A549 (cell line): Measurements from ENCODE around the gene UTS2B.

Experiments used
- EP300 ChIP-seq, 2 experiments: fragments of >200 bp; sonication (Bioruptor Twin); formaldehyde crosslinking; IDR thresholded peaks; 2 replicates in 1 of 2; 3 replicates in 1 of 2; pipeline ENCODE4 v1.6.1; 2016 to 2017
- POLR2A ChIP-seq: IDR thresholded peaks from 2 replicates; pipeline ENCODE4 v1.6.1; 2012; ENCODE audit warnings: mild to moderate bottlenecking, low read length
- ZFP36 ChIP-seq: fragments of 450-650 bp; IDR thresholded peaks from 2 replicates; pipeline ENCODE4 v1.6.1; 2014; ENCODE audit warnings: borderline replicate concordance; ENCODE audit not compliant: partially characterized antibody
- TF ChIP-seq, protein P1 (sequence below): fragments of >200 bp; sonication (Bioruptor Twin); formaldehyde crosslinking; IDR thresholded peaks from 3 replicates; pipeline ENCODE4 v1.5.1; 2016
- TF ChIP-seq, protein P2 (sequence below): fragments of 450-650 bp; IDR thresholded peaks from 2 replicates; pipeline ENCODE4 v1.6.1; 2014; ENCODE audit warnings: antibody characterized with exemption
- TF ChIP-seq, protein P3 (sequence below): IDR thresholded peaks from 2 replicates; pipeline ENCODE4 v1.6.1; 2012
- TF ChIP-seq, protein P4 (sequence below): fragments of >200 bp; sonication (Bioruptor Twin); formaldehyde crosslinking; IDR thresholded peaks from 3 replicates; pipeline ENCODE4 v1.6.1; 2016
- TF ChIP-seq, protein P5 (sequence below): IDR thresholded peaks from 2 replicates; pipeline ENCODE4 v1.6.1; 2012

DNA sequence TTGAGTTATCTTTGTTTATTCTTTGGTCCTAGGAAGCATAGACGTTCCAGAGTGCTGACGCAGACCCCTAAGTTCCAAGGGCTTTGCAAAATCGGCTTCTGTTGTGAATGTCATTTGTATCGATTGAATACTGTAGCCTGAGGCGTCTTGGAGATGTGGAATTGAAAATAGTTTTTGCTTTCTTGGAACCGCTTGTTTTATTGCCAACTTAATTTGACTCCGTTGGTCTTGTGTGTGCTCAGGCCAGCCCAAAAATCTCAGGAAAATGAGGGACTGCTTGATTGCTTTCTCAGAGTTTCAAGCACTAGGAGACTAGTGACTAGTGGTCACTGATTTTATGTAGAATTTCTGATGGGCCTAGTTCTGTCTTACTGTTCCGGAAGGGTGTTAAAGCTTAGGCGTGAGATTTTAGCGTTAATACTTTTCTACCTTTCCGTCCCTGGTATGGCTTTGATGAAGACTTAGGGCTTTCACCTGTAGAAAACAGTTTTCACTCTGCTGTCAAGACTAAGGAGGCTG is 263 bp upstream of the UTS2B start:
- TF ChIP-seq, protein P1, sequence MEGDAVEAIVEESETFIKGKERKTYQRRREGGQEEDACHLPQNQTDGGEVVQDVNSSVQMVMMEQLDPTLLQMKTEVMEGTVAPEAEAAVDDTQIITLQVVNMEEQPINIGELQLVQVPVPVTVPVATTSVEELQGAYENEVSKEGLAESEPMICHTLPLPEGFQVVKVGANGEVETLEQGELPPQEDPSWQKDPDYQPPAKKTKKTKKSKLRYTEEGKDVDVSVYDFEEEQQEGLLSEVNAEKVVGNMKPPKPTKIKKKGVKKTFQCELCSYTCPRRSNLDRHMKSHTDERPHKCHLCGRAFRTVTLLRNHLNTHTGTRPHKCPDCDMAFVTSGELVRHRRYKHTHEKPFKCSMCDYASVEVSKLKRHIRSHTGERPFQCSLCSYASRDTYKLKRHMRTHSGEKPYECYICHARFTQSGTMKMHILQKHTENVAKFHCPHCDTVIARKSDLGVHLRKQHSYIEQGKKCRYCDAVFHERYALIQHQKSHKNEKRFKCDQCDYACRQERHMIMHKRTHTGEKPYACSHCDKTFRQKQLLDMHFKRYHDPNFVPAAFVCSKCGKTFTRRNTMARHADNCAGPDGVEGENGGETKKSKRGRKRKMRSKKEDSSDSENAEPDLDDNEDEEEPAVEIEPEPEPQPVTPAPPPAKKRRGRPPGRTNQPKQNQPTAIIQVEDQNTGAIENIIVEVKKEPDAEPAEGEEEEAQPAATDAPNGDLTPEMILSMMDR: no peak
- TF ChIP-seq, protein P2, sequence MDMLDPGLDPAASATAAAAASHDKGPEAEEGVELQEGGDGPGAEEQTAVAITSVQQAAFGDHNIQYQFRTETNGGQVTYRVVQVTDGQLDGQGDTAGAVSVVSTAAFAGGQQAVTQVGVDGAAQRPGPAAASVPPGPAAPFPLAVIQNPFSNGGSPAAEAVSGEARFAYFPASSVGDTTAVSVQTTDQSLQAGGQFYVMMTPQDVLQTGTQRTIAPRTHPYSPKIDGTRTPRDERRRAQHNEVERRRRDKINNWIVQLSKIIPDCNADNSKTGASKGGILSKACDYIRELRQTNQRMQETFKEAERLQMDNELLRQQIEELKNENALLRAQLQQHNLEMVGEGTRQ: no peak
- TF ChIP-seq, protein P3, sequence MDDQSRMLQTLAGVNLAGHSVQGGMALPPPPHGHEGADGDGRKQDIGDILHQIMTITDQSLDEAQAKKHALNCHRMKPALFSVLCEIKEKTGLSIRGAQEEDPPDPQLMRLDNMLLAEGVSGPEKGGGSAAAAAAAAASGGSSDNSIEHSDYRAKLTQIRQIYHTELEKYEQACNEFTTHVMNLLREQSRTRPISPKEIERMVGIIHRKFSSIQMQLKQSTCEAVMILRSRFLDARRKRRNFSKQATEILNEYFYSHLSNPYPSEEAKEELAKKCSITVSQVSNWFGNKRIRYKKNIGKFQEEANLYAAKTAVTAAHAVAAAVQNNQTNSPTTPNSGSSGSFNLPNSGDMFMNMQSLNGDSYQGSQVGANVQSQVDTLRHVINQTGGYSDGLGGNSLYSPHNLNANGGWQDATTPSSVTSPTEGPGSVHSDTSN: no peak
- no peak for TF ChIP-seq POLR2A
- TF ChIP-seq, protein P4, sequence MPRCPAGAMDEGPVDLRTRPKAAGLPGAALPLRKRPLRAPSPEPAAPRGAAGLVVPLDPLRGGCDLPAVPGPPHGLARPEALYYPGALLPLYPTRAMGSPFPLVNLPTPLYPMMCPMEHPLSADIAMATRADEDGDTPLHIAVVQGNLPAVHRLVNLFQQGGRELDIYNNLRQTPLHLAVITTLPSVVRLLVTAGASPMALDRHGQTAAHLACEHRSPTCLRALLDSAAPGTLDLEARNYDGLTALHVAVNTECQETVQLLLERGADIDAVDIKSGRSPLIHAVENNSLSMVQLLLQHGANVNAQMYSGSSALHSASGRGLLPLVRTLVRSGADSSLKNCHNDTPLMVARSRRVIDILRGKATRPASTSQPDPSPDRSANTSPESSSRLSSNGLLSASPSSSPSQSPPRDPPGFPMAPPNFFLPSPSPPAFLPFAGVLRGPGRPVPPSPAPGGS: no peak
- TF ChIP-seq, protein P5, sequence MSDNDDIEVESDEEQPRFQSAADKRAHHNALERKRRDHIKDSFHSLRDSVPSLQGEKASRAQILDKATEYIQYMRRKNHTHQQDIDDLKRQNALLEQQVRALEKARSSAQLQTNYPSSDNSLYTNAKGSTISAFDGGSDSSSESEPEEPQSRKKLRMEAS: no peak
- no peak for TF ChIP-seq ZFP36
- TF ChIP-seq EP300 (IDR thresholded peaks at IDR 0.05): no peak
